HepG2 (cell line): ENCODE results near the gene MLX. TPM values are rescaled to one million over a fixed set of nuclear protein-coding genes. Genes with fewer than 3 reads are reported as not detected.

Experiments
- ATF5 ChIP-seq: sonication (generic); formaldehyde crosslinking; IDR thresholded peaks from 2 replicates; pipeline ENCODE4 v1.4.0; 2020; ENCODE audit warnings: mild to moderate bottlenecking, low read depth, missing genetic modification reagents
- CEBPB ChIP-seq: IDR thresholded peaks from 2 replicates; pipeline ENCODE4 v1.6.1; 2011; ENCODE audit warnings: low read depth, low read length, improper control_type of control experiment, borderline replicate concordance
- MAFF ChIP-seq: IDR thresholded peaks from 2 replicates; pipeline ENCODE4 v1.6.1; 2011; ENCODE audit warnings: low read depth, low read length, improper control_type of control experiment
- MTA1 ChIP-seq: sonication (generic); formaldehyde crosslinking; IDR thresholded peaks from 2 replicates; pipeline ENCODE4 v1.4.0; 2020; ENCODE audit warnings: missing genetic modification reagents, mild to moderate bottlenecking, borderline replicate concordance
- MXD1 ChIP-seq: sonication (generic); formaldehyde crosslinking; IDR thresholded peaks from 2 replicates; pipeline ENCODE4 v1.4.0; 2020; ENCODE audit warnings: mild to moderate bottlenecking, missing genetic modification reagents
- NRL ChIP-seq: sonication (generic); formaldehyde crosslinking; IDR thresholded peaks from 2 replicates; pipeline ENCODE4 v1.5.0; 2020; ENCODE audit warnings: missing genetic modification reagents, mild to moderate bottlenecking, moderate library complexity, borderline replicate concordance
- SNAPC4 ChIP-seq: sonication (generic); formaldehyde crosslinking; IDR thresholded peaks from 2 replicates; pipeline ENCODE4 v1.4.0; 2020; ENCODE audit warnings: mild to moderate bottlenecking, missing genetic modification reagents
- SP1 ChIP-seq, 2 experiments: fragments of 450-650 bp in 1 of 2; sonication (generic) in 1 of 2; formaldehyde crosslinking in 1 of 2; IDR thresholded peaks; 2 replicates each; pipeline versions ENCODE4 v1.4.0 to v1.6.1; 2016 to 2020; ENCODE audit warnings: missing genetic modification reagents in 1 of 2
- STAT5B ChIP-seq: sonication (generic); formaldehyde crosslinking; IDR thresholded peaks from 2 replicates; pipeline ENCODE4 v1.4.0; 2020; ENCODE audit warnings: missing genetic modification reagents
- ZIK1 ChIP-seq: sonication (generic); formaldehyde crosslinking; IDR thresholded peaks from 2 replicates; pipeline ENCODE4 v1.5.0; 2020; ENCODE audit warnings: mild to moderate bottlenecking, low read depth, missing genetic modification reagents, borderline replicate concordance
- ZNF10 ChIP-seq: sonication (generic); formaldehyde crosslinking; IDR thresholded peaks from 2 replicates; pipeline ENCODE4 v1.4.0; 2020; ENCODE audit warnings: mild to moderate bottlenecking, low read depth, missing genetic modification reagents, borderline replicate concordance
- ZNF253 ChIP-seq: sonication (generic); formaldehyde crosslinking; IDR thresholded peaks from 2 replicates; pipeline ENCODE4 v1.8.0; 2022; ENCODE audit warnings: mild to moderate bottlenecking, missing genetic modification reagents, borderline replicate concordance
- ZNF256 ChIP-seq: sonication (generic); formaldehyde crosslinking; conservative IDR thresholded peaks from 2 replicates; pipeline ENCODE4 v1.4.0; 2020; ENCODE audit warnings: missing genetic modification reagents
- ZNF282 ChIP-seq: fragments of 450-650 bp; IDR thresholded peaks from 2 replicates; pipeline ENCODE4 v1.6.1; 2018; ENCODE audit not compliant: partially characterized antibody
- ZNF337 ChIP-seq: sonication (generic); formaldehyde crosslinking; IDR thresholded peaks from 2 replicates; pipeline ENCODE4 v1.5.1; 2020; ENCODE audit warnings: missing genetic modification reagents, low read depth, mild to moderate bottlenecking, borderline replicate concordance
- ZSCAN20 ChIP-seq: sonication (generic); formaldehyde crosslinking; IDR thresholded peaks from 2 replicates; pipeline ENCODE4 v1.4.0; 2020; ENCODE audit warnings: missing genetic modification reagents, mild to moderate bottlenecking, borderline replicate concordance
- polyA plus RNA-seq, 8 experiments: library from polyadenylated mRNA; depleted of rRNA in 3 of 8; stranded (reverse) in 7 of 8; unstranded in 1 of 8; fragments of >200 nt; fragmentation: Illumina TruSeq in 4 of 8; extraction: Trizol in 4 of 8; gene quantifications; 2 replicates each; pipeline versions ENCODE4 v1.2.1 to v1.2.3, GENCODE V29; 2011 to 2016; ENCODE audit warnings: low read depth in 4 of 8, missing spikeins in 1 of 8, mixed read lengths in 1 of 8; ENCODE audit not compliant: insufficient read depth in 1 of 8
- total RNA-seq, 5 experiments: library from RNA; depleted of rRNA; stranded (reverse); fragments of >200 nt; fragmentation: Illumina TruSeq; extraction: Trizol; gene quantifications; 2 replicates each; pipeline ENCODE4 v1.2.3, GENCODE V29; 2016; ENCODE audit warnings: low read depth in 1 of 5
- TF ChIP-seq, protein P1 (sequence below): IDR thresholded peaks from 2 replicates; pipeline ENCODE4 v1.6.1; 2012; ENCODE audit warnings: low read length, improper control_type of control experiment

The MLX gene
- total and polyA plus RNA-seq, 2 of the 13 experiments (the other 11 are each of a cell fraction or from before 2014, with no cell fraction given), result 38.9 to 74.4 TPM

DNA sequence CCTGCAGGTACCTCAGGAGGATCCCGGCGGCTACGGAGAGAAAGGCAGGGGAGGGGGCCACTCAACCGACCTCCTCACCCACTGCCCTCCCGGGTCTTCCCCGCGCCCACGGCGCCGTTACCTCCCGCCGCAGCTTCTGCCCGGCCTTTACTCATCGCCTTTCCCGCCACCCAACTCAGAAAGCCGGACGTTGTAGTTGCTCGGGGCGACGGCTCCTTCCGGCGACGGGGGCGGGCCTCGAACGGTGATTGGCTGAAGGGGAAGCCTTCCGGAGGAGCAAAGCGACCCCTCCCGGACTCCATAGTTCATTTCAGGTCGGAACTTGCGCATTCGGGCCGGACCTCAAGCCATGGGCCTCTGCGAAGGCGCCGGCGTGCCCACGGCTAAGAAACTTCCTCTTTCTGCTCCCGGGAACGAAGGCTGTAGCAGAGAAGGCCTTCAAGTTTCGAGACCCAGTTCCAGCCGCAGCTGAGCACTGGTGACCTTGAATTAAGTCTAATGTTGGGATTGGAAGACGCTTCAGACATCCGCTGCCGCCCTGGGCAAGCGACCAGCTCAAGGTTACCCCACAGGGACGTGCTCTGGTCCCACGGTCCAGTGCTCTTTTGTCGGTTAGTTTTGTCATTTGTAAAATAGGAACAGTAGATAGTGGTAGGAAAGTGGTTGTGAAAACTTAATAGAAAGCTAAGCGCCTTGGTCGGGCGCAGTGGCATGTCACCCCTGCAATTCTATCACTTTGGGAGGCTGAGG is 10.8 kb downstream of the MLX start, which contains the start of gene PSMC3IP (continued):
- peak; percentile 79 for TF ChIP-seq SNAPC4 (CRISPR knock-in tag)
- peak; percentile 31; the same call in 1 of the 2 replicates for TF ChIP-seq ZNF253 (CRISPR knock-in tag)
- TF ChIP-seq NRL (CRISPR knock-in tag), result peak; percentile 95
- no peak for TF ChIP-seq ZIK1 (CRISPR knock-in tag)
- peak; percentile 7; the same call in 1 of the 2 replicates for TF ChIP-seq CEBPB
- TF ChIP-seq, protein P1, sequence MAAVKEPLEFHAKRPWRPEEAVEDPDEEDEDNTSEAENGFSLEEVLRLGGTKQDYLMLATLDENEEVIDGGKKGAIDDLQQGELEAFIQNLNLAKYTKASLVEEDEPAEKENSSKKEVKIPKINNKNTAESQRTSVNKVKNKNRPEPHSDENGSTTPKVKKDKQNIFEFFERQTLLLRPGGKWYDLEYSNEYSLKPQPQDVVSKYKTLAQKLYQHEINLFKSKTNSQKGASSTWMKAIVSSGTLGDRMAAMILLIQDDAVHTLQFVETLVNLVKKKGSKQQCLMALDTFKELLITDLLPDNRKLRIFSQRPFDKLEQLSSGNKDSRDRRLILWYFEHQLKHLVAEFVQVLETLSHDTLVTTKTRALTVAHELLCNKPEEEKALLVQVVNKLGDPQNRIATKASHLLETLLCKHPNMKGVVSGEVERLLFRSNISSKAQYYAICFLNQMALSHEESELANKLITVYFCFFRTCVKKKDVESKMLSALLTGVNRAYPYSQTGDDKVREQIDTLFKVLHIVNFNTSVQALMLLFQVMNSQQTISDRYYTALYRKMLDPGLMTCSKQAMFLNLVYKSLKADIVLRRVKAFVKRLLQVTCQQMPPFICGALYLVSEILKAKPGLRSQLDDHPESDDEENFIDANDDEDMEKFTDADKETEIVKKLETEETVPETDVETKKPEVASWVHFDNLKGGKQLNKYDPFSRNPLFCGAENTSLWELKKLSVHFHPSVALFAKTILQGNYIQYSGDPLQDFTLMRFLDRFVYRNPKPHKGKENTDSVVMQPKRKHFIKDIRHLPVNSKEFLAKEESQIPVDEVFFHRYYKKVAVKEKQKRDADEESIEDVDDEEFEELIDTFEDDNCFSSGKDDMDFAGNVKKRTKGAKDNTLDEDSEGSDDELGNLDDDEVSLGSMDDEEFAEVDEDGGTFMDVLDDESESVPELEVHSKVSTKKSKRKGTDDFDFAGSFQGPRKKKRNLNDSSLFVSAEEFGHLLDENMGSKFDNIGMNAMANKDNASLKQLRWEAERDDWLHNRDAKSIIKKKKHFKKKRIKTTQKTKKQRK, result no peak
- TF ChIP-seq MTA1, result peak; percentile 66; the same call in 1 of the 2 replicates
- TF ChIP-seq ZSCAN20, result 0 out of 2 replicates have a peak, but pooled peaks have one; percentile 26
- TF ChIP-seq ZNF256 (CRISPR knock-in tag), result no peak
- TF ChIP-seq MAFF, result no peak
- peak; percentile 73; the same call in 1 of the 2 replicates for TF ChIP-seq MXD1 (CRISPR knock-in tag)
- TF ChIP-seq ZNF282, result no peak
- TF ChIP-seq SP1 (IDR thresholded peaks at IDR 0.05), result no peak
- peak; percentile 38; the same call in 1 of the 2 replicates for TF ChIP-seq SP1 (CRISPR knock-in tag; IDR thresholded peaks at IDR 0.05)
- 0 out of 2 replicates have a peak, but pooled peaks have one; percentile 81 for TF ChIP-seq ZNF337 (CRISPR knock-in tag)
- TF ChIP-seq ATF5 (CRISPR knock-in tag), result no peak
- TF ChIP-seq STAT5B, result no peak; the same call in 1 of the 2 replicates
- no peak for TF ChIP-seq ZNF10 (CRISPR knock-in tag)
